NCI-H2107 treated with DMSO at 0.1 percent for 48 hours (cell line): Measurements from ENCODE around the gene CAPN10.
"Not testable (repeated sequence)": the region's sequence is repeated elsewhere in the genome, so short reads cannot be mapped to it uniquely, and the experiment has no call there.

ENCODE experiments used
- DNase-seq: peaks from one replicate; lab custom pipeline; 2025; ENCODE audit not compliant: unreplicated experiment; lab: John Stamatoyannopoulos, UW

The CAPN10 gene, protein sequence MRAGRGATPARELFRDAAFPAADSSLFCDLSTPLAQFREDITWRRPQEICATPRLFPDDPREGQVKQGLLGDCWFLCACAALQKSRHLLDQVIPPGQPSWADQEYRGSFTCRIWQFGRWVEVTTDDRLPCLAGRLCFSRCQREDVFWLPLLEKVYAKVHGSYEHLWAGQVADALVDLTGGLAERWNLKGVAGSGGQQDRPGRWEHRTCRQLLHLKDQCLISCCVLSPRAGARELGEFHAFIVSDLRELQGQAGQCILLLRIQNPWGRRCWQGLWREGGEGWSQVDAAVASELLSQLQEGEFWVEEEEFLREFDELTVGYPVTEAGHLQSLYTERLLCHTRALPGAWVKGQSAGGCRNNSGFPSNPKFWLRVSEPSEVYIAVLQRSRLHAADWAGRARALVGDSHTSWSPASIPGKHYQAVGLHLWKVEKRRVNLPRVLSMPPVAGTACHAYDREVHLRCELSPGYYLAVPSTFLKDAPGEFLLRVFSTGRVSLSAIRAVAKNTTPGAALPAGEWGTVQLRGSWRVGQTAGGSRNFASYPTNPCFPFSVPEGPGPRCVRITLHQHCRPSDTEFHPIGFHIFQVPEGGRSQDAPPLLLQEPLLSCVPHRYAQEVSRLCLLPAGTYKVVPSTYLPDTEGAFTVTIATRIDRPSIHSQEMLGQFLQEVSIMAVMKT

DNA sequence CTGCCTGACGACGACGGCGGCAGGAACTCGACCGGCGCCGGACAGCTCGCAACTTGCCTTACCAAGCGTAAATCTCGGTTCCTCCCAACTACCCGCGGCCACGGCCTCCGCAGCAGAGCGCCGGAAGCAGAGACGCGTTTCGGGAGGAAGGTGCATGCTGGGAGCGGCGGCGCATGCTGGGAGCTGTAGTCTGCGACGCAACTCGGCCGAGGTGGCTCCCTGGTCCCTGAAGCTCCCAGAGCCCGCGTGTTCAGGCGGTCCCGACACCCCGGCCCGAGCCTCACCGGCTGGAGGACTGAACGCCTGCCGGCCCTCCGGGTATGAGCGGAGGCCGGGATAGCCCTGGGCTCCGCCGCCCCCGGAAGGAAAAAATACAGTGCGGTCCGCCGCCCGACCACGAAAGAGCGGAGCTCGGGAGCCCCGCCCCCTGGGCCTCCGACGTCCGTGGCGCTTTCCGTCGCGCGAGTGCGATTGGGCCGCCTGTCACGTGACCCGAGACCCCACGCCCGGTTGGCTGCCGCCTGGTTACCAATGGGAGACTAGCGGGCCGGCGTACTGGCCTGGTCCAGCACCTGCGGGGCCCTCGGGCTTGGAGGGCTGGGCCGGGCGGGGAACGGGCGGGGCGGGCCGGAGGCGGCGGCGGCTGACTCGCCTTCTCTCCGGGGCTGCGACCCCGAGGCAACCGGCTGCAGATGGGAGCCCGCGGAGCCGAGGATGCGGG, at the start of gene CAPN10:
CAPN10 (plus strand) TSS at position 537 of the 721 bp plus-strand sequence; CDS start at position 715, 178 bp downstream.
- DNase-seq = peak; percentile 73

DNA sequence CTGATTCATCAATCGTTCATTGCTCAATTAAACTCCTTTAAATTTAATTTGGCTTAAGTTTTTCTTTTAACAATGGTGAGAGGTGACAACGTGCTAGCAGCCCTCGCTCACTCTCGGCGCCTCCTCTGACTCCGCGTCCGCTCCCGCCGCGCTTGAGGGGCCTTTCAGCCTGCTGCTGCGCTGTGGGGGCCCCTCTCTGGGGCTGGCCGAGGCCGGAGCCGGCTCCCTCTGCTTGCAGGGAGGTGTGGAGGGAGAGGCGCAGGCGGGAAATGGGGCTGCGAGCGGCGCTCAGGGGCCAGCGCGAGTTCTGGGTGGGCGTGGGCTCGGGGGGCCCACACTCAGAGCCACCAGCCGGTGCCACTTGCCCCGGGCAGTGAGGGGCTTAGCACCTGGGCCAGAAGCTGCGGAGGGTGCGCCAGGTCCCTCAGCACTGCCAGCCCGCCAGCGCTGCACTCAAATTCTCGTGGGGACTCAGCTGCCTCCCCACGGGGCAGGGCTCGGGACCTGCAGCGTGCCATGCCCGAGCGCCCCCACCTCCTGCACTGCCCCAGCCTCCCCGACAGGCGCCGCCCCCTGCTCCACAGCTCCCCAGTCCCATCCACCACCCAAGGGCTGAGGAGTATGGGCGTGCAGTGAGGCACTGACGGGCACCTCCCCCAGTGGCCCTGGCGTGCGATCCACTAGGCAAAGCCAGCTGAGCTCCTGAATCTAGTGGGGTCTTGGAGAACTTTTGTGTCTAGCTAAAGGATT, 48.3 kb upstream of the CAPN10 start:
- DNase-seq = no peak

DNA sequence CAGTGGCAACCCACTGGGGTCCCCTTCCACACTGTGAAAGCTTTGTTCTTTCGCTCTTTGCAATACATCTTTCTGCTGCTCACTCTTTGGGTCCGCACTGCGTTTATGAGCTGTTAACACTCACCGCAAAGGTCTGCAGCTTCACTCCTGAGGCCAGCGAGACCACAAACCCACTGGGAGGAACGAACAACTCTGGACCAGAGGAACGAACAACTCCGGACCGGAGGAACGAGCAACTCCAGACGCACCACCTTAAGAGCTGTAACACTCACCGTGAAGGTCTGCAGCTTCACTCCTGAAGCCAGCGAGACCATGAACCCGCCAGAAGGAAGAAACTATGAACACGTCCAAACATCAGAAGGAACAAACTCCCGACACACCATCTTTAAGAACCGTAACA, 47.4 kb upstream of the CAPN10 start:
- DNase-seq = not testable (repeated sequence)

DNA sequence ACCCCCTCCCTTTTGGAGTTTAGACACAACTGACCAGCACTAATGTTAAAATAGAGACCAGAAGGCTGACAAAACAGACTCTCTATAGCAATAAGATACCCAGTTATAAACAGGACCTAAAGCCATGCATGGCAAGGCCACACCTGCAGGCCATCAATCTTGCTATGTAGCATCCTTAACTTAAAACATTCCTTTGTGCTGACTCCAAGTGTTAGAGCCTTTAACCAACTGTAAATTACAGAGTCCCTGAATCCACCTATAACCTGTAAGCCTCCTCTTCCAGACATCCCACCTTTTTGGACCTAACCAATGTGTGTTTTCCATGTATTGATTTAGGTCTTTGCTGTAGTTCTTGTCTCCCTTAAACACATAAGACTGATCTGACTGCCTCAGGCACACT, 46.6 kb upstream of the CAPN10 start:
- DNase-seq = no peak

DNA sequence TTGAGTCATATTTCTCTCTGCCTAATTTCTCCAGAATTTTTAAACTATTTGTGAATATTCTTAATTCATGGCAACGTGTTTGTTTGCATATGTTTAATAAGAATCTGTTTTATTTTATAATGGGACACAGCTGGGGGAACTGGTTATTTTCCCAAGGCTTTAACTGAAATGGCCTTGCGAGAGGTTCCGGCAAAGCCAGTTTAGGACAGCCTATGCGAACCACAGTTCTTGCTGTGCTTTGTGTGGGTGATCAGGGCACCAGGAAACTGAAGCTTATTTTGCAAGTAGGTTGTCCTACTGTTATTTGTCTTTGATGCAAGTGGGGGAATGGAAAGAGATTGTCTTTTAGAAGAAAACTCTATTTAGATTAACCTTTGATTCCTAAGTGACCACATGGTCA, 35.2 kb upstream of the CAPN10 start:
- DNase-seq = no peak

DNA sequence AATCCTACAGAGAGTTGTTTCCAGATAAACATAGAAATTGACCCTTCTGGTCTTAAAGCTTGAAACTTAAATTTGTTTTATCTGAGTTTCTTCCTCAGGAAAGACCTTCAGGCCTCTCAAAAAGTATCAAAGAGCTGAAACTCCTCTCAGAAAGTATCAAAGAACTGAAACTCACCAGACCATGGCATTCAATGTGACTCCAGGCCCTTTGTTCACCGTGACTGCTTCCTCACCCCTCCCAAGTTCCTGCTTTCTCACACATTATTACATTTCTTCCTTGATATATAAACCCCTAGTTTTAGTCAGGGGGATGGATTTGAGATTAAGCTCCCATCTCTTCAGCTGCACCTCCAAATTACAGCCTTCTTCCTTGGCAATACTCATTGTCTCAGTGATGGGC, 34.7 kb upstream of the CAPN10 start:
- DNase-seq = no peak

DNA sequence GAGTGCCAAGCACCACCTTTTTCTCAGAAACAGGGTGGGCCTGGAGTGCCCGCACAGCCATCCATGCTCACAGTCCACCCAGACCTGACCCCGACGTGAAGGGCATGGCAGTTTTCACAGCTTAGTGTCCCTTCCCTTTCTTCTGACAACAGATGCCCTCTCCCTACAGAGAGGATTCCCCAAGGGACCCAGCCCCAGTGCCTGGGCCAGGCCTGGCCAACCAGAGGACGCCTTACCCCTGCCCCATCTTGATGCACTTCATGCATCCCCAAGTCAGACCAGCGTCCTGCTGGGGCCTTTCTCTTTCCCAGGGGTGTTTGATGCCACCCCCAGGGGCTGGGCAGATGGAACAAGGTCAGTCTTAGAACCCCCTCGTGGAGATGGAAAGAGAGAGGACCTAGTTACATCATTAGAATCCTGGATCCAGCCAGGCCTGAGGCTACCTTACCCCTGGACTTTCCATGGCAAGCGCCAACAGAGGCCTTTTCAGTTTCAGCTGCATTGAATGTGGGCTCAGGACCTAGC, 32.5 kb upstream of the CAPN10 start:
- DNase-seq = no peak

DNA sequence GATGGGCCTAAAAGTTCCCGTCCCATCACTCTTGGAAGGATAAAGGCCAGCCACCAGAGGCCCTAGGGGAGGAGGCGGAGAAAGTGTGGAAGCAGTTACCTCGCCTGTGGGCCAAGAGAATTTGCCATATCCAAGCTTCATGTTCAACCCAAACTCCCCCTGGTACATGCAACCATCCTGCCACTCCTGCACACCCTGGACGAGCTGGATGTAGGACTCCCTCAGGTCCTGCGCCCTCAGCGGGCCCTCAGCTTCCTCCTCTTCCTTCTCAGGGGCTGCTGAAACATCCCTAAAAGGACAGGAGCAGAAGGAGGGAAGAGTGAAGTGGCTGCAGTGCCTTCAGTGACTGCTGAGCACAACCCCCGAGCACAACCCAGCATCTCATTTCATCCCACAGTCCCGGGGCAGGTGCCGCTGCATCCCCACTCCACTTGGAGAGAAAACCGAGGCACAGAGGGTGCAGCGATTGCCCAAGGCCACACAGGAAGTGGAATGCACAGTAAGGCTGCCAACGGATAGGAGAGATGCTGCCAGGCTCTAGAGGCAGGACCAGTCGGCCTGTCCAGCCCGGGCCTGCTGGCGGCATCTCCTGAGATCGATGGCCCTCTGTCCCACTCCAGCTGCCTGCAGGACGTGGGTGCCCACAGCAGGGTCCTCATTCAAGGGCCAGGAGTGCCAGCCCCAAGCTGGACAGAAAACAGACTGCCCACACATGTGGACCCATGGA, 31.6 kb upstream of the CAPN10 start:
- no peak for DNase-seq

DNA sequence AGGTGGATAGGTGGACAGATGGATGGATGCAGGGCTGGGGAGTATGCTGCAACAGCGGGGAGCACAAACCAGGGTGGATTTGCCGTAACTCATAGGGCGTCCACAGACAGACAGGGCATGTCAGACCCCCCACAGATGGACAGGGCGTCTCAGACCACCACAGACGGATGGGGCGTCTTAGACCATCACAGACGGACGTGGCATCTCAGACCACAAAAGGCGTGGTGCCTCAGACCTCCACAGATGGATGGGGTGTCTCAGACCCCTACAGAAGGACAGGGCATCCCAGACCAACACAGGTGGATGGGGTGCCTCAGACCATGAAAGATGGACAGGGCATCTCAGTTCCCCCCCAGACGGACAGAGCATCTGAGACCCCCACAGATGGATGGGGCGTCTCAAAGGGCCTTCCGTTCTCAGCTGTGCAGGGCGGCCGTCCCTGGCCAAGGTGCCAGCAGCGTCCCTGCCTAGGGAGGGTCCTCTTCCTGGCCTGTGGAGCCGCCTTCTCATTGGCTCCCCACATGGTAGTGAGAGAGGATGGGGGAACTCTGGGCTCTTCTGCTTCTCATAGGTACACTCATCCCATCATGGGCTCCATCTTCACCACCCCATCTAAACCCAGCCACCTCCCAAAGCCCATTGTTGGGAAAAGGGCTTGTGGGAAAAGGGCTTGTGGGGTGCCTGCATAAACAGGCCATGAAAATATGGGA, 30.8 kb upstream of the CAPN10 start:
- no peak for DNase-seq

DNA sequence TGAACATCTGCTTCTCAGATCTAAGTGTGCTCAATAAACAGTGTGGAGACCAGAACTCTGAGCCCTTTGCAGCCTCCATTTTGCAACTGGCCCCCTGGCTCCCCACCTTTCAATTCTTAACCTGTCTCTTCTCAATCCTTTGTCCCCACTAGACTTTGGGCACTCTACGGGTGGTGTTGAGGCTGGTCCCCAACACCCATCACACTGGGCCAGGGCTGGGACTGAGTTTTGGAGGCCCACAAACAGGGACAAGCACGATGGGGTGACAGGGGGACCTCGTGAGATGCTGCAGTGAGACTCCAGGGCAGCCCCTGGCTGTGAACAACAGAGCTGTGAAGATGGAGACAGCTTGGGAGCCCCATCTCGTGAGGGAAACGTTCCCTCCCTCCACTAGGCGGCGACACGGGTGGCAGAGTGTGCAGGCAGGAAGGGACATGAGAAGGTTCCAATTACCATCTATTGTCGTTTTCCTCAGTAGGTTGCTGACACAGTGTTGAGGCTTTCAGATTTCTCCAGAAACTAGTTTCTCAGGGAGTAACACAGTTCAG, 29.9 kb upstream of the CAPN10 start:
- no peak for DNase-seq

DNA sequence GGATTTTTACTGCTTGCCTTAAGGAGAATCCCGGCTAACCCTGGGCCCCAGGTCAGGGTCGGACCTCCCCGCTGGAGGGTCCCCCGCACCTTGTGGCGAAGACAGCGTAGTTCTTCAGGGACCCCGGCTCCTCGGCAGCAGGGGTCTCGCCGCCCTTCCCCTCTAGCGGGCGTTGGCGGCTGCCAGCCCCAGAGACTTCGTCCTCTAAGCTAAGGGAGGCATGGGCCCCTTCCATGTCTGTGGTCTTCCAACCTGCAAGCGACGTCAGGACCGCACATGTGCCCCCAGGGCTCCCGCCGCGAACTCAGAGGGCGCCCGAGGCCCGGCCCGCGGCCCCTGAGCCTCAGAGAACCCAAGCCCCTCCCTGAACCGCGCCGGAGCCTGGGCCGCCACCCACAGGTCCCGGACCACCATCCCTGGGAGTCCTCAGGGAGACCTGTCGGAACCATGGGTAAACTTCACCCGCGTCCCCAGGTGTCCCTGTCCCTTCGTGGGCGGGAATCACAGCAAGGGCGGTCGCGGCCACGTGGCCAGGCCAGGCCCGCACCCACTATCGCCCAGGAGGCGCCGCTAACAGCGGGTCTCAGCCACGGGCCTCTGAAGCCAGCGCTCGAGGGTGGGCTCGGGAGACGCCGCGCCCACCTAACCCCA, 29.3 kb upstream of the CAPN10 start:
- DNase-seq = no peak

DNA sequence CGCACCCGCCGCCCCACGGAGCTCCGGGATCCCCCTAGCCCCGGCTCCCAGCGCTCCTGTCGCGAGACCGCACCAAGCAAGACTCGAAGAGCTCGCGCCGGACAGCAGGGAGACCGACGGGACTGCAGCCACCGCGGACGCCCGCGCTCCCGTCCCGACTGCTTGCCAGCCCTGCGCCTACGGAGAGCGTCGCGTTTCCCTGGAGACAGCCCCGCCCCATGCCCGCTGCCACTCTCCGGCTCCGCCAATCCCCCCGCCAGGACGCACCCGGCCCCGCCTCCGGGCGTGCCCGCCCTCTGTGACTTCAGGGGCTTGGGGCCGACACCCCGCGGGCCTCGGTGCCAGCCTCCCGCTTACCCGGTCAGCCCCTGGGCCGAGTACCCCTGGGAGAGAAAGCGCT, 28.7 kb upstream of the CAPN10 start, which contains the start of gene ANKMY1:
ANKMY1 (minus strand) TSS at position 181 of the 400 bp plus-strand sequence. CDS start 653 bp downstream, outside the sequence.
- no peak for DNase-seq

DNA sequence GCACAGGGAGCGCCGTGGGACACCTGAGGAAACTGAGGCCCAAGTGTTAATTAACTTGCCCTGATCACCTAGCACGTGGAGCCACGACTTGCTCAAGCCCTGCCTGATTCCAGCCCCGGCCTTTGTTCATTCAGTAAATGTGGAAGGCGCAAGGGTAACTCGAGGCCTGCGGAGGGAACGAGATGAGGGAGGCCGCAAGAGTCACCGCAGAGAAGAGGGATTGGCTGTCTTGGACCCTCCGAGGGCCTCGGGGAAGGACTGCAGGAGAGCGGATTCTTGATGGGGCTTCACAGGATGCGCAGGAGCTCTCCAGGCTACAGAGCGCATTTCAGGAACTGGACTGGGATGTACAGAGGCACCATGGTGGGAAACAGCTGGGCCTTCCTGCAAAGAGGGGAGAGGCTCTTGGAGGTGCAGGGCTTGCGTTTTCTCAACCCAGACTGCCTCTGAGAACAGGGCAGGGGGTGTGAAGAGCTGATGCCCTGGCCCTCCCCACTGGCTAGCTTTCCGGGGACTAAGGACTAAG, 28.2 kb upstream of the CAPN10 start:
- DNase-seq = no peak

DNA sequence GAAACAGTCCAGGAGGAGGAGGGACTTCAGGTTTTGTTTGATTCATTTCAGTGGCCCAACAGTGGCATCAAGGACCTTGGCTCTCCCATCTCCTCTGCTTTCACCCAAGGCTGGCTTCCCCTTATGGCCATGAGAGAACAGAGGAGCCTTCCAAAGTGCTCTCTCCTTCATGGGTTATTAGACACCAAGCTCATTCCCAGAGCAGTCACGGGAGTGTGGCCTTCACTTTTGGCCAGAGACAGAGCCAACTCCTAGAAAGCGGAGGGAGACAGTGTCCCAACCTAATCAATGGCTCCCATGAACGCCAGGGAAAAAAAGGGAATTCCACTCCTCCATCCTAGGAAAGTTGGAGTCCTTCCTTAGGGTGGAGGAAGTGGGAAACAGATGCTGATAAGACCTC, 27.2 kb upstream of the CAPN10 start:
- no peak for DNase-seq

DNA sequence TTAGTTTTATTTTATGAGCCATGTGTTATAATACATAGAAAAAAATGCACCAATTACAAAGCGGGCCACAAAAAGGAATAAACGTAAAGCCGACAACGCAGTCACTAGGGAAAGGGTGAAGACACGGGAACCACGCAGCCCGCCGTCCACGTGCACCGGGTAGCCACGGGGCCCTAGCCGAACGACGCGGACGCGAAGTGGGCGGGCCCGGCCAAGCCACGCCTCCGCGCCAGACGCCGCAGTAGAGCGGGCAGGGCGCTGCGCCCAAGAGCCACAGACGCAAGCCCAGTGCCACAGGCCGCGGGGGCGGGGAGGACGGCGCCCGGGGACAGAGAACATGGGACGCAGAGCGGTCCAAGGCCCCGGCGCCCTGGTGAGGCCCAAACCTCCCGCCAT, 26.5 kb upstream of the CAPN10 start, which contains the start of gene DUSP28:
DUSP28 (plus strand) TSS at position 274 of the 396 bp plus-strand sequence. CDS start 328 bp downstream, outside the sequence.
- peak; percentile 45 for DNase-seq

DNA sequence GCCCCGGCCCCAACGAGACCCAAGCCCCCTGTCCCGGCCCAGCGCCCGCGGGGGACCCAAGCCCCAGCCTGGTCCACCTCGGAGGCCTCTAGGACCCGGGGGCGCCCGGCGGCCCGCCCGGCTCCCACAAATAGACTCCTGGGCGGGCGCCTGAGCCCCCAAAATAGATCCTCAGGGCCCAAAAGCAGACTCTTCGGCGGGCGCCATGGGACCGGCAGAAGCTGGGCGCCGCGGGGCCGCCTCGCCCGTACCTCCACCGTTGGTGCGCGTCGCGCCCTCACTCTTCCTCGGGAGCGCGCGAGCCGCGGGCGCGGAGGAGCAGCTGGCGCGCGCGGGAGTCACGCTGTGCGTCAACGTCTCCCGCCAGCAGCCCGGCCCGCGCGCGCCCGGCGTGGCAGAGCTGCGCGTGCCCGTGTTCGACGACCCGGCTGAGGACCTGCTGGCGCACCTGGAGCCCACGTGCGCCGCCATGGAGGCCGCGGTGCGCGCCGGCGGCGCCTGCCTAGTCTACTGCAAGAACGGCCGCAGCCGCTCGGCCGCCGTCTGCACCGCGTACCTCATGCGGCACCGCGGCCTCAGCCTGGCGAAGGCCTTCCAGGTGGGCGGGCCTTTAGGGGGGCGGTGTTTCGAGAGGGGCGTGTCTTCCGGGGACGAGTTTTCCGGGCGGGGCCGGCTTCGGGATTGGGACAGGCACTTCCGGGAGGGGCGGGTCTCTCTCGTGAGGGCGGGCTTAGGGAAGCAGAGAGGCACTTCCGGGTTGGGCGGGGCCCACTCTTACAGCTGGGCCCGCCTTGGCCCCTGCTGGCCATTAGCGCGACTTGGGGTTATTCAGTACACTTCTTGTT, 25.8 kb upstream of the CAPN10 start:
- peak; percentile 94 for DNase-seq

DNA sequence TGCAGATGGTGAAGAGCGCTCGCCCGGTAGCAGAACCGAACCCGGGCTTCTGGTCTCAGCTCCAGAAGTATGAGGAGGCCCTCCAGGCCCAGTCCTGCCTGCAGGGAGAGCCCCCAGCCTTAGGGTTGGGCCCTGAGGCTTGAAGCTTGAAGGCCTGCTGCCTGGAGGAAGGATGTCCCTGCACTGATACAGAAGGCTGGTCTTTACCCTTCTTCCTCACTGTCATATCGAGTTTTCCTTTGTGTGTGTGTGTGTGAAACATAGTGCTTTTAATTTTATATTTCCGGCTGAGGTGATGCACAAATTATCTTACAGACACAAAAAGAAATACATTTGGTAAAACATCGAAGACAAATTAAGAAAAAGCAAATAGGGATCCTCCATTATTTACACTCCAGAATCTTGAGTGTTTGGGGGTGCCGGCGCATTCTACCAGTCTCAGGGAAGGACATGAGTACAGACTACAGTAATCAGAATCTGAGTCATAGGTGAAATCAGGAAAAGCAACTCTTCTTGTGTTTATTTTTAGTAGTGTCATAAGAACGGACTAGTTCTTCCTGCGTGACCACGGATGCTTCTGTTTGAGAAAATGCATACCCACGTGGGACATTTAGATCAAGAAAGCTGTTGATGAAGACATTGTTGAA, 25.1 kb upstream of the CAPN10 start:
- DNase-seq = no peak
